ENCODE measurements around the gene PSMC3IP. TPM values are rescaled to one million over a fixed set of nuclear protein-coding genes. Genes with fewer than 3 reads are reported as not detected.

The PSMC3IP gene
- total RNA-seq, 6 experiments from 2014 or later = 7.3 to 18.2 (median 16.0) TPM

GRCh38 chr17:42591411-42591810 lies 13.9 kb upstream of the PSMC3IP start:
- Mint-ChIP-seq H3K4me1 (ENCODE audit: low read depth) (peaks cover 4% of the 10 kb centered on the region; the same call in 1 of the 2 replicates), H3K9me3 (no peaks in the 10 kb centered on the region), H3K4me3 (no peak overlapping the region), H3K27ac (no peak overlapping the region; the same call in 1 of the 2 replicates), H3K36me3 (ENCODE audit: low read depth) (peaks cover 8% of the 10 kb centered on the region), H3K27me3 (ENCODE audit: insufficient read depth) (no peaks in the 10 kb centered on the region)
- TF ChIP-seq CTCF (IDR thresholded peaks at IDR 0.05) = no peak
- no peak for DNase-seq

- H3K4me3 Mint-ChIP-seq = no peak overlapping the region
- H3K36me3 Mint-ChIP-seq (ENCODE audit: low read depth) = peaks cover 6% of the 10 kb centered on the region; the same call in 1 of the 2 replicates
- H3K4me1 Mint-ChIP-seq (ENCODE audit: low read depth) = peaks cover 4% of the 10 kb centered on the region; the same call in 1 of the 2 replicates
- no peak overlapping the region for H3K27ac Mint-ChIP-seq
- no peak for DNase-seq
- no peaks in the 10 kb centered on the region for H3K27me3 Mint-ChIP-seq (ENCODE audit: insufficient read depth)
- no peak for TF ChIP-seq CTCF (IDR thresholded peaks at IDR 0.05)
- H3K9me3 Mint-ChIP-seq = no peaks in the 10 kb centered on the region
These were observed 13.4 kb upstream of the PSMC3IP start for GRCh38 chr17:42590886-42591285.

GRCh38 chr17:42586514-42587230 lies 9.1 kb upstream of the PSMC3IP start:
- no peaks in the 10 kb centered on the region for H3K9me3 Mint-ChIP-seq
- no peak for TF ChIP-seq CTCF (IDR thresholded peaks at IDR 0.05)
- H3K27ac Mint-ChIP-seq = peak overlapping the region; percentile 22; the same call in 1 of the 2 replicates
- no peak for DNase-seq
- H3K4me3 Mint-ChIP-seq = no peak overlapping the region
- peaks cover 6% of the 10 kb centered on the region for H3K36me3 Mint-ChIP-seq (ENCODE audit: low read depth)
- H3K27me3 Mint-ChIP-seq (ENCODE audit: insufficient read depth) = no peaks in the 10 kb centered on the region; the same call in 1 of the 2 replicates
- peaks cover 1% of the 10 kb centered on the region; the same call in 1 of the 2 replicates for H3K4me1 Mint-ChIP-seq (ENCODE audit: low read depth)

GRCh38 chr17:42585353-42585752 lies 7.8 kb upstream of the PSMC3IP start:
- DNase-seq = no peak
- Mint-ChIP-seq H3K4me3 (no peak overlapping the region), H3K4me1 (ENCODE audit: low read depth) (no peaks in the 10 kb centered on the region), H3K36me3 (ENCODE audit: low read depth) (peaks cover 6% of the 10 kb centered on the region), H3K27ac (no peak overlapping the region), H3K27me3 (ENCODE audit: insufficient read depth) (no peaks in the 10 kb centered on the region; the same call in 1 of the 2 replicates), H3K9me3 (no peaks in the 10 kb centered on the region)
- no peak for TF ChIP-seq CTCF (IDR thresholded peaks at IDR 0.05)

- peaks cover 6% of the 10 kb centered on the region for H3K36me3 Mint-ChIP-seq (ENCODE audit: low read depth)
- no peak overlapping the region for H3K4me3 Mint-ChIP-seq
- H3K4me1 Mint-ChIP-seq (ENCODE audit: low read depth) = no peaks in the 10 kb centered on the region
- no peak overlapping the region for H3K27ac Mint-ChIP-seq
- no peak for TF ChIP-seq CTCF (IDR thresholded peaks at IDR 0.05)
- no peaks in the 10 kb centered on the region; the same call in 1 of the 2 replicates for H3K27me3 Mint-ChIP-seq (ENCODE audit: insufficient read depth)
- no peaks in the 10 kb centered on the region for H3K9me3 Mint-ChIP-seq
- DNase-seq = no peak
These were observed 7.4 kb upstream of the PSMC3IP start for GRCh38 chr17:42584880-42585279.

All from HFFc6 (cell line).